ENCODE measurements around the gene PLEKHM1.
"Not testable (repeated sequence)": the region's sequence is repeated elsewhere in the genome, so short reads cannot be mapped to it uniquely, and the experiment has no call there.

DNA sequence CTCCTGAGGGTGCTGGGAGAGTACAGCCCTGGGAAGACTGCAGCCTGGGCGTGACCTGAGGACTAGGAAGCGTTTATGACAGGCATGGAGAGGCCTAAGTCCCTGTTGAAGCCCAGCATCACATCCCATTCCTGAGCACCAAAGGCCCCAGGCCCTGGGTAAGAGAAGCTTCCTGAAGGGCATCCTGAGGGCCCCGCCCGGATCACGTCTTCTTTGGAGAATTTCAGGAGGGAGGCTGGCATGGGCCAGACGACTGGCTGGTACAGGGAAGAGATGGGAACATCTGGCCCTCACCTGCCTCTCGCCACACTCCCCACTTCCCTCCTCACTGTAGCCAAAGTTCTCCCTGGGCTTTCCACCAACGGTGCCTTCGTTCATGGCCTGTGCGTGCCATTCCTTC is 46.2 kb downstream of the PLEKHM1 start:
- TF ChIP-seq, protein P1, sequence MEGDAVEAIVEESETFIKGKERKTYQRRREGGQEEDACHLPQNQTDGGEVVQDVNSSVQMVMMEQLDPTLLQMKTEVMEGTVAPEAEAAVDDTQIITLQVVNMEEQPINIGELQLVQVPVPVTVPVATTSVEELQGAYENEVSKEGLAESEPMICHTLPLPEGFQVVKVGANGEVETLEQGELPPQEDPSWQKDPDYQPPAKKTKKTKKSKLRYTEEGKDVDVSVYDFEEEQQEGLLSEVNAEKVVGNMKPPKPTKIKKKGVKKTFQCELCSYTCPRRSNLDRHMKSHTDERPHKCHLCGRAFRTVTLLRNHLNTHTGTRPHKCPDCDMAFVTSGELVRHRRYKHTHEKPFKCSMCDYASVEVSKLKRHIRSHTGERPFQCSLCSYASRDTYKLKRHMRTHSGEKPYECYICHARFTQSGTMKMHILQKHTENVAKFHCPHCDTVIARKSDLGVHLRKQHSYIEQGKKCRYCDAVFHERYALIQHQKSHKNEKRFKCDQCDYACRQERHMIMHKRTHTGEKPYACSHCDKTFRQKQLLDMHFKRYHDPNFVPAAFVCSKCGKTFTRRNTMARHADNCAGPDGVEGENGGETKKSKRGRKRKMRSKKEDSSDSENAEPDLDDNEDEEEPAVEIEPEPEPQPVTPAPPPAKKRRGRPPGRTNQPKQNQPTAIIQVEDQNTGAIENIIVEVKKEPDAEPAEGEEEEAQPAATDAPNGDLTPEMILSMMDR (IDR thresholded peaks at IDR 0.05; ENCODE audit: insufficient read depth, low read length) = not testable (repeated sequence)
- TF ChIP-seq GABPA (IDR thresholded peaks at IDR 0.05; ENCODE audit: low read depth); POLR2AphosphoS5 (IDR thresholded peaks at IDR 0.05; ENCODE audit: low read depth); SPI1 (IDR thresholded peaks at IDR 0.05; ENCODE audit: borderline replicate concordance, low read depth): not testable (repeated sequence)
- TF ChIP-seq, protein P2, sequence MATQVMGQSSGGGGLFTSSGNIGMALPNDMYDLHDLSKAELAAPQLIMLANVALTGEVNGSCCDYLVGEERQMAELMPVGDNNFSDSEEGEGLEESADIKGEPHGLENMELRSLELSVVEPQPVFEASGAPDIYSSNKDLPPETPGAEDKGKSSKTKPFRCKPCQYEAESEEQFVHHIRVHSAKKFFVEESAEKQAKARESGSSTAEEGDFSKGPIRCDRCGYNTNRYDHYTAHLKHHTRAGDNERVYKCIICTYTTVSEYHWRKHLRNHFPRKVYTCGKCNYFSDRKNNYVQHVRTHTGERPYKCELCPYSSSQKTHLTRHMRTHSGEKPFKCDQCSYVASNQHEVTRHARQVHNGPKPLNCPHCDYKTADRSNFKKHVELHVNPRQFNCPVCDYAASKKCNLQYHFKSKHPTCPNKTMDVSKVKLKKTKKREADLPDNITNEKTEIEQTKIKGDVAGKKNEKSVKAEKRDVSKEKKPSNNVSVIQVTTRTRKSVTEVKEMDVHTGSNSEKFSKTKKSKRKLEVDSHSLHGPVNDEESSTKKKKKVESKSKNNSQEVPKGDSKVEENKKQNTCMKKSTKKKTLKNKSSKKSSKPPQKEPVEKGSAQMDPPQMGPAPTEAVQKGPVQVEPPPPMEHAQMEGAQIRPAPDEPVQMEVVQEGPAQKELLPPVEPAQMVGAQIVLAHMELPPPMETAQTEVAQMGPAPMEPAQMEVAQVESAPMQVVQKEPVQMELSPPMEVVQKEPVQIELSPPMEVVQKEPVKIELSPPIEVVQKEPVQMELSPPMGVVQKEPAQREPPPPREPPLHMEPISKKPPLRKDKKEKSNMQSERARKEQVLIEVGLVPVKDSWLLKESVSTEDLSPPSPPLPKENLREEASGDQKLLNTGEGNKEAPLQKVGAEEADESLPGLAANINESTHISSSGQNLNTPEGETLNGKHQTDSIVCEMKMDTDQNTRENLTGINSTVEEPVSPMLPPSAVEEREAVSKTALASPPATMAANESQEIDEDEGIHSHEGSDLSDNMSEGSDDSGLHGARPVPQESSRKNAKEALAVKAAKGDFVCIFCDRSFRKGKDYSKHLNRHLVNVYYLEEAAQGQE (IDR thresholded peaks at IDR 0.05; ENCODE audit: insufficient replicate concordance, low read depth) = not testable (repeated sequence)

Measured in HL-60 (cell line).